Small intestine (tissue), 7 donors: ENCODE results near the gene SIX5. TPM values are rescaled to one million over a fixed set of nuclear protein-coding genes. Genes with fewer than 3 reads are reported as not detected.

Experiments
- DNase-seq, 2 donors: peaks; one replicate each; pipeline versions ENCODE4 v3.0.0 to v3.0.0-alpha.2; 2013
- FAIRE-seq: peaks from 2 replicates; lab custom pipeline; 2012; peaks lifted over from hg19 to GRCh38; lab: Jason Lieb, UNC
- H3K27ac ChIP-seq, 3 donors: one replicate each; pipeline ENCODE4 v1.5.1; 2013; ENCODE audit warnings: low read length in 2 of 3, mild to moderate bottlenecking in 2 of 3, control low read depth in 1 of 3, inconsistent platforms in 1 of 3, low read depth in 1 of 3, moderate library complexity in 1 of 3
- H3K27me3 ChIP-seq, 3 donors: one replicate each; pipeline ENCODE4 v1.6.1; 2013; ENCODE audit warnings: low read length in 3 of 3, inconsistent platforms in 1 of 3; ENCODE audit not compliant: control insufficient read depth in 3 of 3, insufficient read depth in 3 of 3
- H3K36me3 ChIP-seq, 3 donors: one replicate each; pipeline ENCODE4 v1.6.1; 2013; ENCODE audit warnings: low read length in 3 of 3, inconsistent platforms in 1 of 3, low read depth in 1 of 3, mild to moderate bottlenecking in 1 of 3, moderate library complexity in 1 of 3; ENCODE audit not compliant: control insufficient read depth in 3 of 3, insufficient read depth in 2 of 3
- H3K4me1 ChIP-seq, 3 donors: one replicate each; pipeline ENCODE4 v1.6.1; 2013; ENCODE audit warnings: low read length in 2 of 3, inconsistent platforms in 1 of 3, low read depth in 1 of 3, mild to moderate bottlenecking in 1 of 3, moderate library complexity in 1 of 3; ENCODE audit not compliant: control insufficient read depth in 3 of 3, insufficient read depth in 2 of 3
- H3K4me3 ChIP-seq, 3 donors: one replicate each; pipeline ENCODE4 v1.5.1; 2013; ENCODE audit warnings: low read length in 3 of 3, control low read depth in 1 of 3, inconsistent platforms in 1 of 3, low read depth in 1 of 3, mild to moderate bottlenecking in 1 of 3, moderate library complexity in 1 of 3
- H3K9me3 ChIP-seq, 2 donors: one replicate each; pipeline ENCODE4 v1.6.1; 2013; ENCODE audit warnings: low read depth in 1 of 2, low read length in 1 of 2; ENCODE audit not compliant: control insufficient read depth in 2 of 2, insufficient read depth in 1 of 2
- WGBS, 3 donors: extraction: QIAGEN DNeasy Blood & Tissue Kit; methylation state at CpG; one replicate each; pipeline ENCODE4 v1.1.7; 2013; 5-methylcytosine and 5-hydroxymethylcytosine counted together
- polyA plus RNA-seq, 4 donors: library from polyadenylated mRNA; stranded (reverse) in 3 of 4; unstranded in 1 of 4; fragments of 200-250 nt in 3 of 4; fragments of 120-200 nt in 1 of 4; gene quantifications; one replicate each; pipeline versions ENCODE4 v1.2.1 to v1.2.3, GENCODE V29; 2013
- donor health status: healthy with polysubstance abuse.
- donor health status: control.
- donor health status: control.
- donor health status: Bipolar disorder and iron deficiency.
- donor health status: healthy.

Gene SIX5
- polyA plus RNA-seq, 4 donors, result 1.6 to 12.4 (median 6.3) TPM

DNA sequence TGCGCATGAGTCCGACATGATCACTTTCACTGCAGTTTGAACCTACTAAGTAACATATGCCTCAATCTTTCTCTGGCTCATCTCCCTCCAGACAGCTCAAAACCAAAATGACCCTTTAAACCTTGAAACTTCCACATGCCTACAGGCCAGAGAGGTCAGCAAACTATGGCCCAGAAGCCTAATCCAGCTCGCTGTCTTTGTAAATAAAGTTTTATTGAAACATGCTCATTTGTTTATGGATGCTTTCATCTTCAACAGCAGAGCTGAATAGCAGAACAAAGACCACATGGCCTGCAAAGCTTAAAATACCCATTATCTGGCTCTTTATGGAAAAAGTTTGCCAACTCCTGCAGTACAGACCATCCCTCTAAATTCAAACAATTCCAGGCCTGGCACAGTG, 53.9 kb downstream of the SIX5 start:
- 84 to 93% (median 90%) methylated on average over 3 of the region's 3 CpGs for WGBS, 3 donors
- Histone ChIP-seq H3K9me3 (no peaks in the 10 kb centered on the region), H3K4me1 (peaks cover 3 to 15% (median 4%) of the 10 kb centered on the region in 3 donors), H3K4me3 (no peak overlapping the region), H3K36me3 (peaks cover 7 to 37% (median 9%) of the 10 kb centered on the region in 3 donors), H3K27ac (no peak overlapping the region), H3K27me3 (no peaks in the 10 kb centered on the region)
- DNase-seq (no peak), FAIRE-seq (no peak)

Other genes with a start within 250 kb of the SIX5 start
- 1 to 10 TPM; 4.5 to 9.4 (median 6.4) TPM for gene OPA3, start 184.4 kb downstream of the SIX5 start, polyA plus RNA-seq
- 1 to 10 TPM in 1 of 4 donors, under 1 TPM in 3; 0.22 to 3.8 (median 0.51) TPM for gene GPR4, start 167.0 kb downstream of the SIX5 start, polyA plus RNA-seq
- 10 to 100 TPM; 18.9 to 39.9 (median 20.8) TPM for gene EML2, start 129.9 kb downstream of the SIX5 start, polyA plus RNA-seq
- 1 to 10 TPM in 2 of 4 donors, under 1 TPM in 2; 0.67 to 9.1 (median 0.97) TPM for gene GIPR, start 101.0 kb downstream of the SIX5 start, polyA plus RNA-seq
- gene SNRPD2, start 77.3 kb downstream of the SIX5 start, polyA plus RNA-seq, result 100 to 1,000 TPM; 209 to 422 (median 250) TPM
- 1 to 10 TPM; 4.1 to 8.7 (median 5.5) TPM for gene QPCTL, start 76.6 kb downstream of the SIX5 start, polyA plus RNA-seq
- gene FBXO46, start 38.4 kb downstream of the SIX5 start, polyA plus RNA-seq, result 10 to 100 TPM in 1 of 4 donors, 1 to 10 TPM in 3; 5.4 to 16.6 (median 9.3) TPM
- gene MEIOSIN, start 35.8 kb downstream of the SIX5 start, polyA plus RNA-seq, result not detected
- 10 to 100 TPM; 12.7 to 42.2 (median 21.6) TPM for gene DMPK, start 13.2 kb upstream of the SIX5 start, polyA plus RNA-seq
- gene DMWD, start 23.6 kb upstream of the SIX5 start, polyA plus RNA-seq, result 10 to 100 TPM in 2 of 4 donors, 1 to 10 TPM in 2; 4.6 to 20.9 (median 11.9) TPM
- gene RSPH6A, start 46.1 kb upstream of the SIX5 start, polyA plus RNA-seq, result under 1 TPM in 2 of 4 donors, not detected in 2; 0.01 to 0.07 TPM
- gene SYMPK, start 93.9 kb upstream of the SIX5 start, polyA plus RNA-seq, result 100 to 1,000 TPM in 1 of 4 donors, 10 to 100 TPM in 3; 64.8 to 106 (median 72.4) TPM
- 10 to 100 TPM; 15.7 to 33.6 (median 23.1) TPM for gene FOXA3, start 95.1 kb upstream of the SIX5 start, polyA plus RNA-seq
- 10 to 100 TPM; 14.5 to 22.5 (median 15.7) TPM for gene IRF2BP1, start 116.9 kb upstream of the SIX5 start, polyA plus RNA-seq
- gene MYPOP, start 133.4 kb upstream of the SIX5 start, polyA plus RNA-seq, result 10 to 100 TPM in 1 of 4 donors, 1 to 10 TPM in 3; 4.8 to 10.7 (median 8.4) TPM
- gene NANOS2, start 145.5 kb upstream of the SIX5 start, polyA plus RNA-seq, result not detected
- gene NOVA2, start 204.6 kb upstream of the SIX5 start, polyA plus RNA-seq, result 1 to 10 TPM in 1 of 4 donors, under 1 TPM in 3; under 0.01 to 2.0 (median 0.56) TPM
- gene CCDC61, start 226.2 kb upstream of the SIX5 start, polyA plus RNA-seq, result 10 to 100 TPM in 2 of 4 donors, 1 to 10 TPM in 2; 7.8 to 13.3 (median 10.7) TPM